T-helper 22 cell (primary cell): Measurements from ENCODE around the gene PPP2R2C.

Source experiments
- DNase-seq: peaks from one replicate; pipeline ENCODE4 v3.0.0-alpha.2; 2020; ENCODE audit warnings: low read depth

Gene PPP2R2C

DNA sequence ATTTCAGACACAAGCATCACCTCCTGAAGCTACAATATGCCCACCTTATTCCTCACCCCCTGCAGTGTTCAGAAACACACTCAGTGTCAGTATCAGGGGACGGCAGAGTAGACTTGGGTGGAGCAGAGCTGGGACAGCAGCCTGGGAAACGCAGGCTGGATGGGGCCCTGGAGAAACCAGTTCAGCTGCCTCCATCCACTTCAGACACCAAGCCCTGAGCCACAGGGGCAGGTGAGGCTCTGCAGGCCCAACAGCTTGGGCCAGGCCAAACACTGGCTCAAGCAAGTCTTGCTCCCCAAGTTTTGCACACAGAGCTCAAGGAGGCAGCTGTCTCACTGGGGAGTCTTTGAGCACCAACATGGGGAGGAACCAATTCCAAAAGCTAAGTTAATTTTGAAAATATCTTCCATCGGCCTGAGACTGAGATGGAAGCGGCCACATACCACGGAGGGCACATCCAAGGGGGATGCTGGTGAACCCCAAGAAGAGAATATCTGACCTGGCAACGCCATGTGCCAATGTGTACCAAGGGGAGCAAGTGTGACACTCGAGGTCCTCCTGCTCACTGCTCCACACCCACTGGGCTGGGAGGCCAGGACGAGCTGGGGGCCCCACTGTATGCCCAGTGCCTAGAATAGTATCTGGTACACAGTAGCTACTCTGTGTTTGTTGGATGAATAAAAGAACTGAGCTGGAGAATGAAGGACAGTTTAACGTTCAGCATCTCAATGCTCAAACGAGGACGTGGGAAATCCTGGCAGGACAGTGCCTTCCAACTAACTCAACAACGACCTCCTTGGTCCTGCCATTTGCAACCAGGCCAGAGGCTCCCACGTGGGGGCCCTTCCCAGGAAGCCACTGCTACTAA, 45.6 kb downstream of the PPP2R2C start:
- no peak for DNase-seq

DNA sequence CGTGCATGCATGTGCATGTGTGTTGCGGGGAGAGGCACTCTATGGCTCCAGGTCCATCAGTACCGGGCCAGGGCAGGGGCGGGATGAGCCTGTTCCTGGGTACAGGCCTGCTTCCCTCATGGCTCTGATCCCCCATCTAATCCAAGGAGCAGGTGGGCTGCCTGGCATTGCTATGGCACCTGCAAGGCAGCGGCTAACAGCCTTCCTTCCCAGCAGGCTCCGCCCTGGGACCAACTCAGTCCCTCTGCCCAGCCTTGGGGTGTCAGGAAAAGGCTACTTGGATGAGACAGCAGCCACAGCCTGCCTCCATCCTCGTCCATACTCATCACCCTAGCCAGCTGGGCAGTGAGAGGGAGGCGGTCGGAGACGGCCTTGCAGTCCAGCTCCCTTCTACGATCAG, 46.5 kb downstream of the PPP2R2C start:
- no peak for DNase-seq

DNA sequence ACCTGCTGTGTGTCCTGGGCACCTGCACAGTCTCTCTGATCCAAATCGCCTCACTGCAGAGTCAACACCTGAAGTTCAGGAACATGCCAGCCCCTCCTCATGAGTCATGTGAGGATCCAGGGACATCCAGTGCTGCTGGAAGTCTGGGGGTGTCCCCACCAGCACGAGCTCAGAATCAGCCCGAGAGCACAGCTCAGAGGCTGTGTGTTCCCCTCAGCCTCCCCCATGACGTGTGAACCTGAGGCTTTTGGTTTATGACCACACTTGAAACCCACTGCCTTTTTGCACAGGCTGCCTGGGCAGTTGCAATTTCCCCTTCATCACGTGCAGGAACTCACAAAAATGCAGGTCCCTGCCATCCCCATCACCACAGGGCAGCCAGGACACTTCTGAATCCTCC, 47.1 kb downstream of the PPP2R2C start:
- DNase-seq = no peak

DNA sequence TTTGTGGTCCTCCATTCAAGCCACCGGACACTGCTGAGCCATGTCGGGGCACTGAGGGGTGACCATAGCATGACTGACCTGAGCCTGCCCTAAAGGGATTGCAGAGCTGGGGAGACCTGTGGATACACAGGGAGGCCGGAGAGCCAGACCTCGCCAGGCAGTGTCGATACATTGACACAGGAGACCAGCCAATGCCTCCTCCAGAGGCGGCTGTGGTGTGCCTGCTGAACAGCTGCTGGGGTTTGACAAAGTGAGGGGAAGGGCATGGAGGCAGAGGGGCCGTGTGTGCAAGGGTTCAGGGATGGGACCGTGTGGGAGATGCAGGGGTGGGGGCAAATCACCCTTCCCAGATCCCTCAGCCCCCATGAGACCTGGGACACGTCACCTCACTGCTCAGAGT, 48.0 kb downstream of the PPP2R2C start:
- DNase-seq = no peak

DNA sequence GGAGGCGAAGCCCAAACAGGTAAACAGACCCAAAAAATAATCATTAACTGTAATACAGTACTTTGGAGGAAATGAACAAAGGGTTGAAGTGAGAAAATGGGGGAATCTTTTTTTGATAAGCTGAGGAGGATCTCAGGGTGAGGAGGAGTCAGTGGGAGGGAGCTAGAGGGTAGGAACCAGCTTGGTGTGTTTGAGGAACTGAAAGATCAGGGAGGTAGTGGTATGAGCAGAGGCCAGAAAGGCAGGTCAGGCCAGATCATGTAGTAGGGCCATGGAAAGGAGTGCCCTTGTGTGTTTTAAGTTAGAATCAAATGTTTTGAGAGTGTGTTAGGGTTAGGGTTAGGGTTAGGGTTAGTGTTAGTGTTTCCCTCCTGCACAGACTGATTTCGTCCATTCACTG, 48.8 kb downstream of the PPP2R2C start:
- no peak for DNase-seq

DNA sequence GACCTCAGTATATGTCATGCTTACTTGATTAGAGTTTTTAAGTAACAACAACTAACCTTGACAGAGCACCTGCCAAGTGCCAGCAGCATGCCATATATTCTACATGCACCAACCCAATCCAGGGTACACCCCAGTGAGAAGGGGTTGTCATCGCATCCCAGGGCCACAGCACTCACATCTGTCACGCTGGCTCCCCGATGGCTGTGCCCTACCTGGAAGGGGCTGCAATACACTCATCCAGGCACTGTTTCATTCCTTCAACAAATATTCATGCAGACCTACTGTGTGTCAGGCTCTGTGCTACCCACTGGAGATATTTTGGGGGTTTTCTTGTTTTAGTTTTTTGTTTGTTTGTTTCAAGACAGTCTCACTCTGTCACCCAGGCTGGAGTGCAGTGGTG, 49.5 kb downstream of the PPP2R2C start:
- DNase-seq = no peak

DNA sequence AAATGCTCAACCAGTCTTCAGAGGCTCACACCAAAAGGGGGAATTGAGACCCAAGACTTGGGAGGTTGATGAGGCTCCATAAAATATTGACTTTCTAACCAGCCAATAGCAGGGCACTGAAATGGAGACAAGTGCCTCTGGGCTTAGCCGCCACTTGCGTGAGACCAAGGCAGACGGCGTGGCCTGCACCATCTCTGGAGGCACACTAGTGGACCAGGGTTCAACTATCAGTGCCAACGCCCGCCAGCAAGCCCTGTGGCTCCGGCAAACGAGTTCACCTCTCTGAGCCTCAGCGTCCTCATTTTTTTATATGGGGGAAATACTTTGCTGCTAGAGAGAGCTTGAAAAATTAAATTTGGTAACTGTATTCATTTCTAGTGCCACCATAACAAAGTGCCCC, 50.3 kb downstream of the PPP2R2C start:
- DNase-seq = no peak

DNA sequence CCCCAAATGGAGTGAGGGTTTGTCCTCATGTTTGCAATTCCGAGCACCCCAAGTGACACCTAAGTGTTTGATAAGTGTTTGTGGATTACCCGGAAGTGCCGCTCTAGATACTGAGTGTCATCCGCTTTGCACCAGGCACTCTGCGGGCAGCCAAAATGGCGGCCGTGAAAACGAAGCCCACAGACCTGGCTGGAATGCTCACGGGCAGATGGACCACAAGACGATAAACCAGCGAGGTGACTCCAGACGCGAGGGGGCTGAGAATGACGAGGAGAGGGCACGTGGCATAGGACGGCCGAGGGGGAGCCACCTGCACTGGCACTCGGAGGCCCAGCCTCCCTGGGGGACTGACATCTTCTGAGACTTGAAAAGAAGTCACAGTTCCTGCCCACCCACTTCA, 51.0 kb downstream of the PPP2R2C start:
- DNase-seq = no peak

DNA sequence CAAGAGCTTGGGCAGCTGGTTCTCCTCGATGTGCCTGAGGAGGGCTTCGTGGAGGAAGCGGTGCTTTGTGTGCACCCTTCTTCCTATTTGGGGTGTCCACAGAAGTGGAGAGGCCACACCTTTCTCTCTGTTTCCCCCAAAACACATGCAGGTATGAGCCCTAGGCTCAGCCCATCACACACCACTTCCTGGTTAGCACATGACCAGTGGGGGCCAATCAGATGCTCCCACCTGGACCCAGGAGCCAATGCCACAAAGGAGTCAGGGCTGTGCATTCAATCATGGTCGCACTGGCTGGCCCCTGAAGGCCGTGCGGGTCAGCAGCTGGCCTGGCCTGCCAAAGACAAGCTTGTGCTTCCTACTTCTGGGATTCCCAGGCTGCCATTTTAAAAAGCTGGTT, 51.4 kb downstream of the PPP2R2C start:
- no peak for DNase-seq

DNA sequence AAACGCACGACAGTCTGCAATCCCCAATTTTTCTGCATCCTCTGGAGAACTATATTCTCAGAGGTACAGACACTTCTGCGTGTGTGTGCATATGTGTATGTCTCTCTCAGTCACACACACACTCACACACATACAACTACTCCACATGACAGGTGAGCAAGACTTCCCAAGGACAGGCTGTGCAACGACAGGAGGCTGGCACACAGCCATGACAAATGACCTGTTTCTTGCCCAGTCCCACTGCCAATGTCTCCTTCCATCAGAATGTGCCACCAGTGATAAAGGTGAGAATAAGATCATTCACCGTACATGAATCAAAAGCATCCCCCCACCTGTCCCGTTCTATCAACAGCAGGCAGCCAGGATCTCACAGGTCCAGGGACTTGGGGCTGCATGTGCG, 52.4 kb downstream of the PPP2R2C start:
- DNase-seq = no peak

DNA sequence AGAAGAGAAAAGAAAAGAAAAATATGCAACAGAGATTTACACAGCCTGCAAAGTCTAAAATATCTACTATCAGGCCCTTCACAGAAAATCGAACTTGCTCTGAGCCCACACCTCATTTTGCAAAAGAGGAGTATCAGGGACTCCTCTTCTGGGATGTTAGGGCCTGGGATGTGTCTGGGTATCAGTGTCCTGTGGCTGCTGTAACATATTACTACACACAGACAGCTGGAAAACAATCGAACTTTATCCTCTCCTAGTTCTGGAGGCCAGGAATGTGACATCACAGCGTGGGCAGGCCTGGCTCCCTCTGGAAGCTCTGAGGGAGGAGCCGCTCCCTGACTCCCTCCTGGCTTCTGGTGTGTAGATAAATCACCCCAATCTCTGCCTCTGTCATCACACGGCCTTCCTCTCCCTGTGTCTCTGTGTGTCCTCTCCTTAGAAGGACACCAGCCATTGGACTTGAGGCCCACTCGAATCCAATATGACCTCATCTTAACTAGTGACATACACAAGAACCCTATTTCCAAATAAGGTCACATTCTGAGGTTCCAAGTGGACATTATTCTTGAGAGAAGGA, 52.9 kb downstream of the PPP2R2C start:
- no peak for DNase-seq

DNA sequence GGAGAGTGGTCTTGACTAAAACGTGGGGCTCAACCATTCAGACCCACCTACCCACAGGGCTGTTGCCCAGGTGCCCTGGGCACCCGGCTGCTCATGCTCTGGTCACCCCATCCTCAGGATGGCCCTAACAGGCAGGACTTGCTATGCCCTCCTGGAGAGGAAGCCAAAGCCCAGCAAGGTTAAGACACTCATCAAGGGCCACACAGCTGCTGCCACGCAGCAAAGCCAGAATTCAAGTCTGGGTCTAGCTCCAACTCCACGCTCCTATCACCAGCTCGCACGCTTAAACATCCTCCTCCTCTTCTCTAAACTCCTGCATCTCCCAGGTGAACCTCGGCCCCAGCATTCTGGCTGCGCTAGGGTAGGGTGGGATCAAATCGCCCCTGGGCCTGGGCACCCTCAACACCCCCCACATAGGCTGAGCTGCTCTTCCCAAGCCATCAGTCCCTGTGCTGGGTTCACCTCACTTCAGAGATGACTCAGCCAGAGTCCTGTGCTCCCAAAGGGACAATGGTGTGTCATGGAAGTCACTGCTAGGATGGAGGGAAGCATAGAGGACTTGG, 54.1 kb downstream of the PPP2R2C start:
- no peak for DNase-seq

DNA sequence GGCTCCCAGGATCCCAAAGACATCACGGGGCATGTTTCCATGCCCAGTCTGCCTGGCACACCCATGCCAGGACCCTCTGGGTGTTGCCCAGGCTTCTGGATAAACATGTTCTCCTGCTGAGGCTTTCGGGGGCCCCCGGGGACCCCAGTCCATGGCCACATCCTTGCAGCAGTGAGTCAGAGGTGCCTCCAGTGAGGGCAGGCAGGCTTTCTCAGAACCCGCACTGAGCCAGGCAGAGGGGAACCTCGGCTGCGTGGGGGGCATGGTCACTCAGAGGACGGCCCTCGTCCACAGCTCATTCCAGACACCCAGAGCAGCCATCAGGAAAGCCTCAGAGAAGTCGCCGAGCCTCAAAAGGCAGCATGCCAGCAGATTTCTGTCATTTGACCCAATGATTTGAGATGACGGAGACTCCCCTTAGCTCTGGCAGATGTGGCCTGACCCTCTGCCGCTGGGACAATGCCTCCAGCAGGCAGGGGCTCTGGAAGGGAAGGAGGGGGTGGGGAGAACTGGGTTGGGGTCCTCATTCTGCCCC, 54.8 kb downstream of the PPP2R2C start:
- DNase-seq = no peak

DNA sequence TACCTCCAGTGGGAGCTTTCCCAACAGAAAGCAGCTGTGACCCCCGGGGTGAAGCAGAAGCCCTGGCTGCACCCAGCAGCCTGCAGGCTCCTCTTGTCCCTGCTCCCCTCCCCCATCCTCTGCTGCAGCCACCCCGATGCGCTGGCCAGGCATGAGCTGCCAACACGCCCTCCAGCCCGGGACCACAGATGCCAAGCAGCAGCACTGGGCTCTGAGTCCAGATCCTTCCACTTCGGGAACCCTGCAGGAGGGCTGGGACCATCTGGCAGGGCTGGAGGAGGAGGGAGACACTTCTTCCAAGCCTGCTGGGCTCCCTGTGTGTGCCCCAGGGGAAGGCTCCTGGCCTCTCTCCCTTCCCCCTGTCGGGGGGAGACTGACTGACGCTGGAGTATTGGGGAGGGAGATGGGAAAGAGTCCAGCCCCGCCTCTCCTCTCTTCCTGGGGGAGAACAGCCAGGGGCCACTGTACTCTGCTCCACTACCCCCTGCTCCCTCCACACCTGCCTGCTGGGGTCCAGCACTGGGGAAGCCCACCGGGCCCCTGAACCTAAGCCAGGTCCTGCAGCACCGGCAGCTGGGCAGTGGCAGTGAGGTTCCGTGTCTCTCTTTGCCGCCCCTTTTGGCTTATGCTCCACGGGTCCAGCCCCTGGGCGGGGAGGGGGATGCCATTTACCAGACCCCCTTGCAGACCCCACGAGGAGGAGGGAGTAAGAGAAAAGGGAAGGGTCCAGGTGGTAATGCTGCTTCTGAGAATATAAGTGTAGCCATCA, 55.7 kb downstream of the PPP2R2C start:
- DNase-seq = no peak

DNA sequence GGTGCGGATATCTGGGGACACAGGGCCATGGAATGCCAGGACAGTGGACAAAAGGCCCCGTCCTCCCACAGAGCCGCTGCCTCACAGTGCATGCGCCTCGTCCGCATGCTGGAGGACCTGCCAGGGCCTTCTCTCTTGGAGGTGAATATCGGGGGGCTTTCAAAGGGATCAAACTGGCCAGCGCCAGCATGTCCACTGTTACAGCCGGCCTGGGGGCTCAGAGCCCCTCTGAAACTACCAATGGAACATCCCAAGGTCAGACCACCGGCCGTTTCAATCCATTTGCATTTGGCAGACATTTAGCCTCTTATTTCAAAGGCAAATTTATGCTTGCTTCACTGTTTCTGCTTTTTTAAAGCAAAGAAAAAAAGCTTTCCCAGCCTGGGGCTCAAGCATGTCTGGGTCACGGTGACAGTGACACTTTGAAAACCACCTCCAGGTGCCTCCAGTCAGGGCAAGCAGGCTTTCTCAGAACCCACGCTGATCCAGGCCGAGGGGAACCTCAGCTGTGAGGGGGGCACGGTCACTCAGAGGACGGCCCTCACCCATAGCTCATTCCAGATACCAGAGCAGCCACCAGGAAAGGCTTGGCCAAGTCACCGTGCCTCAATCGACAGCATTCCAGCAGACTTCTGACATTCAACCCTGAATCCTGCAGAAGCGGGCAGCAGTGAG, 57.2 kb downstream of the PPP2R2C start:
- DNase-seq = no peak

DNA sequence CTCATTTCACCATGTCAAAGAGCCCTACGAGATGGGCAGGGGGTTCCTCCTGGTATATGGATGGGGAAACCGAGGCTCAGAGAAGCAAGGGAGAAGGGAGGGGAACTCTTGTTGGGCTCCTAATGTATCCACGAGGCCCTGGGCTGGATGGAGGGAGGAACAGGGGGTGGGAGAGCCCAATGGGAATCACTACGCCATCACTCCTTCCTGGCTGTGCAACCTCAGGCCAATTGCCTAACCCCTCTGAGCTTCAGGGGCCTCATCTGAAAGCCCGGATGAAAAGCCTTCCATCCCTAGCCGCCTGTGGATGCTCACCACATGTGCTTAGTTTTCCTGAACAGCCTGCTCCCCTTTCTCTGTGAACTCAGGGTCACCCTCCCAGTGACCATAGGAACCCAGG, 57.8 kb downstream of the PPP2R2C start:
- DNase-seq = no peak

DNA sequence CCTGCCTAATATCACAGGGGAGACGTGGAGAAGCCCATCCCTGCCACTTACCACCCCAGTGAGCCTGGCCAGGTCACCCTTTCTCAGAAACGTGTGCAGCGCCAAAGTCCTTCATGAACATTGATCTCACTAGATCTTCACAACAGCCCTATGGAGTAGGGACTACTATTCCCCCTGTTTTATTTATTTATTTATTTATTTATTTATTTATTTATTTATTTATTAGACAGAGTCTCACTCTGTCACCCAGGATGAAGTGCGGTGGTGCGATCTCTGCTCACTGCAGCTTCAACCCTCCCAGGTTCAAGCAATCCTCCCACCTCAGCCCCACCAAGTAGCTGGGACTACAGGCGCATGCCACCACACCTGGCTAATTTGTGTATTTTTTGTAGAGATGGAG, 61.8 kb downstream of the PPP2R2C start:
- no peak for DNase-seq

DNA sequence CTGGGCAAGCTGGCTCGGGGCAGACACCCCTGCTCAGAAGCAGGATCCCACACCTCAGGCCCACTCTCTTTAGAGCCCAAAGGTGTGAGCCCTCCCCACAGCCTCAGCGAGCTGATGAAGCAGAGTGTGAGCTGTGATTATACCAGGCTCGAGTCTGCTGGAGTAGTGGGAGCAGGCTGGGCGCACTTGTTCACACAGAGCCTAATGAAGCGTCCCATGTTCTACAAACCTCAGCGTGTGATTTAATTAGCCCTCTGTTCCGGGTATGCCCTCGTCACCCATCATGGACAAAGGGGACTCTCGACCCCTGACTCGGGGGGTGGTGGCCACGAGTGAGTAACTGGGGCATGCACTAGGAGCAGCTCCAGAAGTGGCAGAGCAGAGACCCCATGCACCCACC, 62.3 kb downstream of the PPP2R2C start:
- no peak for DNase-seq

DNA sequence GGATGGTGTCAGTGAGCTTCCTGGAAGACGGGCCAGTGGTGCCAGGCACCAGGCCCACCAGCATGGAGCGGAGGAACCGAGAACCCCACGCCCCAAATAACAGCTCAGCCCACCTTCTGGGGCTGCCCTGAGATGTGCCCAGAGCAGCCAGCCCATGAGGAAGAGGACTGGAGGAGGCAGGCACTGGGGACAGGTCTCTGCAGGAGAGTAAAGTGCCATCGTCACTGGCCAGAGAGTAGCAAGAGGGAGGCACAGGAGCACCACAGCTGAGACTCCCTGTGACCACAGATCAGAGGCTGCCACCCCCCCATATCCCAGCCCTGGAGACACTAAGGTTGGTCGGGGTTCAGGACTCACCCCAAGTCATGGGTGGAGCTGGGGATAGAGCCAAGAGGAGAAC, 63.0 kb downstream of the PPP2R2C start:
- no peak for DNase-seq

DNA sequence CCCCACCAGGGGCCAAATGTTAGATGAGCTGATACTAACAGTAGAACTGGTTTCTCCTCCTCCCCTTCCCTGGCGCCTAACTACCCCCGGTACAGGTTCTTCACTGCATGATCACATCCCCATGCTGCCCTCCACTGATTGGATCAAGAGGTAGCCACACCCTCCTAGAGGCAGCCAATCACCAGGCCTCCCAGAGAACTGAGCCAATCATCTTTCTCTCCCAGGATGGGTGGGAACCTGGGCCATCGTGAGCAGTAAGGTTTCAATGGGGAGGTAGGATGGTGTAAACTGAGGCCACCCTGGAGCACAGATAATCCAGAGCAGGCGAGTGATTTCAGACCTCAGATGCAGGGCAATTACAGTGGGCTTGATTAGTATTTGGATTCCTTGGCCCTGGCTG, 64.2 kb downstream of the PPP2R2C start:
- no peak for DNase-seq

DNA sequence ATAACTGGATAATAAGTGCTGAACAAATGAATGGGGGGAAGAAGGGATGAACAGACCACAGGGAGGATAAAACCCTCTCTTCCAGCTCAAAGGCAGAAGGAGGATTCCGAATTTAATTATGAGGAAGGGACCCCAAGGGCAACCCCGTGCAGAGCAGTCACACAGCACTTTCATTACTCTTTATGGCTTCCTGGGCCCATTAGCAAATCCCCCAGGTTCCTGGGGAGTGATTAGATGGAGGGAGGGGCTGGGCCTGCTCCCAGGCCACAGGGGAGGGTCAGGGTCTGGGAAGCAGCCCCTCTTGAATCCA, 67.1 kb downstream of the PPP2R2C start:
- DNase-seq = no peak
